Omental fat pad (tissue), 4 donors: ENCODE data around the gene CBLC. TPM values are rescaled to one million over a fixed set of nuclear protein-coding genes. Genes with fewer than 3 reads are reported as not detected.

Experiments used
- ATAC-seq: fragments of 150-250 bp; one replicate; pipeline ENCODE4 v1.9.1; 2016; ENCODE audit warnings: mild to moderate bottlenecking, moderate library complexity; ENCODE audit not compliant: low FRiP score
- DNase-seq: peaks from one replicate; pipeline ENCODE4 v3.0.0-alpha.2; 2019; ENCODE audit warnings: low spot score
- total RNA-seq, 4 donors: library from RNA; depleted of rRNA; stranded (reverse); fragments of >200 nt; gene quantifications; one replicate each; pipeline ENCODE4 v1.1.0, GENCODE V29; 2016
- TF ChIP-seq, protein P1 (sequence below), 3 donors: fragments of 450-650 bp; IDR thresholded peaks; one replicate each; pipeline ENCODE4 v1.5.1; 2016 to 2017; ENCODE audit warnings: antibody characterized with exemption in 3 of 3, mild to moderate bottlenecking in 3 of 3, moderate library complexity in 2 of 3

CBLC gene
- total RNA-seq, 4 donors from 2014 or later: 0.46 TPM; not detected in 3

DNA sequence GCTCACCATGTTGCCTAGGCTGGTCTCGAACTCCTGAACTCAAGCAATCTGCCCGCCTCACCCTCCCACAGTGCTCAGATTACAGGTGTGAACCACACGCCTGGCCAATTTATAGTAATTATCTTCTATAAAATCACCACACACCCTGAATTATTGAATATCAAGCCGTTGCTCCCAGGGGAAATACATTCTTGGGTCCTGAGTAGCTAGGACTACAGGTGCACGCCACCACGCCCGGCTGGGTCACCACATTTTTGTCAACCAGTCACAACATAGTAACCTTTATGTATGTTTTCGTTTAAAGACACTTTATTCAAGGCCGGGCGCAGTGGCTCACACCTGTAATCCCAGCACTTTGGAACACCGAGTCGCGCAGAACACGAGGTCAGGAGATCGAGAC lies 8.3 kb downstream of the CBLC start:
- ATAC-seq (no peak), DNase-seq (no peak)
- TF ChIP-seq, protein P1, sequence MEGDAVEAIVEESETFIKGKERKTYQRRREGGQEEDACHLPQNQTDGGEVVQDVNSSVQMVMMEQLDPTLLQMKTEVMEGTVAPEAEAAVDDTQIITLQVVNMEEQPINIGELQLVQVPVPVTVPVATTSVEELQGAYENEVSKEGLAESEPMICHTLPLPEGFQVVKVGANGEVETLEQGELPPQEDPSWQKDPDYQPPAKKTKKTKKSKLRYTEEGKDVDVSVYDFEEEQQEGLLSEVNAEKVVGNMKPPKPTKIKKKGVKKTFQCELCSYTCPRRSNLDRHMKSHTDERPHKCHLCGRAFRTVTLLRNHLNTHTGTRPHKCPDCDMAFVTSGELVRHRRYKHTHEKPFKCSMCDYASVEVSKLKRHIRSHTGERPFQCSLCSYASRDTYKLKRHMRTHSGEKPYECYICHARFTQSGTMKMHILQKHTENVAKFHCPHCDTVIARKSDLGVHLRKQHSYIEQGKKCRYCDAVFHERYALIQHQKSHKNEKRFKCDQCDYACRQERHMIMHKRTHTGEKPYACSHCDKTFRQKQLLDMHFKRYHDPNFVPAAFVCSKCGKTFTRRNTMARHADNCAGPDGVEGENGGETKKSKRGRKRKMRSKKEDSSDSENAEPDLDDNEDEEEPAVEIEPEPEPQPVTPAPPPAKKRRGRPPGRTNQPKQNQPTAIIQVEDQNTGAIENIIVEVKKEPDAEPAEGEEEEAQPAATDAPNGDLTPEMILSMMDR (IDR thresholded peaks at IDR 0.05): no peak

DNA sequence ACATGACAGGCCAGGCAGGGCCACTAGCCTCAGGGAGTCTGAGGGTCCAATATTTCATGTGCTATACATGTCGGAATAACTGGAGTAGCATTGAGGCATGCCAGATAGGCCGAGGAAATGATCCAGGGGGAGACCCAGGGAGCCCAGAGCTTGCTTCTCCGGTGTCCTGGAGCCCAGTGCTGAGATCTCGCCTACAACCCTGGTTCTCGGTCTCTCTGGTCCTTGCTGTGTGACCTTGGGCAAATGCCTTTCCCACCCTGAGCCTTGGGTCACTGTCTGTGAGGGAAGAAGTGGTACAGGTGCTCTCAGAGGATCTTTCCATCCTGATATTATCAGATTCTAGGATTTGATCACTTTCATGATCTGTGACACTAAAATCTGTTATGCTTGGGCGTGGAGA lies 11.3 kb downstream of the CBLC start:
- ATAC-seq (no peak), DNase-seq (no peak)
- TF ChIP-seq, protein P1 (IDR thresholded peaks at IDR 0.05): no peak

DNA sequence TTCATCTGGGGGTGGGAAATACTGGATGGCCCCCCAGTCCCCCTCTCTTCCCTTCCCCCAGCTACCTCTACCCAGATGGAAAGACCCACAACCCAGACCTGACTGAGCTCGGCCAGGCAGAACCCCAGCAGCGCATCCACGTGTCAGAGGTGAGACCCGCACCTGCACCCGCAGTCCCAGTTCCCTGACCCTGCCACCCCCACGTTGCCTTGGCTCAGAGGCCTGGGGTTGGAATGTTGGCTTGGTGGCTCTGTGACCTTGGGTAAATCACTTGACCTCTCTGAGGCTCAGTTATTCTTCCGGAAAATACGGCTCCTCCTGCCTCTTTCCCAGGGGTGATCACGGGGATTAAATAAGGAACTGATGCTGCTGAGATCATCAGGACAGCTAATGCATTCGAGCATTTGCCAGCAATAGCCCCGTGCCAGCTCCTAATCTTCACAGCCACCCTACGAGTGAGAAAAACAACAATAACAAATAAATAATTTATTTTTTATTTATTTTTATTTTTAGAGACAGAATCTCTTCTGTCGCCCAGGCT lies 12.3 kb downstream of the CBLC start:
- DNase-seq (no peak), ATAC-seq (no peak)
- TF ChIP-seq, protein P1 (IDR thresholded peaks at IDR 0.05): no peak

DNA sequence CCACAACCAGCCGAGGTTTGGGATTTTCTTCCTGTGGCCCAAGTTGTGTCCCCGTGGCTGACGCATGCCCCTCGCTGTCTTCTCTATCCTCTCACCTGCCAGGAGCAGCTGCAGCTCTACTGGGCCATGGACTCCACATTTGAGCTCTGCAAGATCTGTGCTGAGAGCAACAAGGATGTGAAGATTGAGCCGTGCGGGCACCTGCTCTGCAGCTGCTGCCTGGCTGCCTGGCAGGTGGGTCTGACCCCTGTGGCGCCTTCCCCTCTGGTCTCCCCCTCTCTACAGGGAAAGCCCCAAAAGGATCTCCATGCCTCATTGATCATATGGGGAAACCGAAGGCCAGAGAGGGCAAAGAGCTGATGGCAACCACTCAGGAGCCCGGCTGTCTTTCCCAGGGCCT lies 14.6 kb downstream of the CBLC start:
- no peak for ATAC-seq
- TF ChIP-seq, protein P1 (IDR thresholded peaks at IDR 0.05): no peak
- DNase-seq: no peak

DNA sequence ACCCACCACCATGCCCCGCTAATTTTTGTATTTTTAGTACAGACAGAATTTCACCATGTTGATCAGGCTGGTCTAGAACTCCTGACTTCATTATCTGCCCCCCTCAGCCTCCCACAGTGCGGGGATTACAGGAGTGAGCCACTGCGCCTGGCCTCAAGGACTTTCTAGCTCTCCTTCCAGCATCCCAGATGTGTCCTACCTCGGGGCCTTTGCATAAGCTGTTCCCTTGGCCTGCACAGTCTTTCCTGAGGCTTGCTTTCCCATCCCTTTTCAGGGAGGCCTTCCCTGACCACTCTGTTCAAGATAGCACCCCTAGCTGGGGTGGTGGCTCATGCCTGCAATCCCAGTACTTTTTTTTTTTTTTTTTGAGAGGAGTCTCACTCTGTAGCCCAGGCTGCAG lies 16.9 kb downstream of the CBLC start:
- DNase-seq (no peak), ATAC-seq (no peak)
- TF ChIP-seq, protein P1 (IDR thresholded peaks at IDR 0.05): no peak

DNA sequence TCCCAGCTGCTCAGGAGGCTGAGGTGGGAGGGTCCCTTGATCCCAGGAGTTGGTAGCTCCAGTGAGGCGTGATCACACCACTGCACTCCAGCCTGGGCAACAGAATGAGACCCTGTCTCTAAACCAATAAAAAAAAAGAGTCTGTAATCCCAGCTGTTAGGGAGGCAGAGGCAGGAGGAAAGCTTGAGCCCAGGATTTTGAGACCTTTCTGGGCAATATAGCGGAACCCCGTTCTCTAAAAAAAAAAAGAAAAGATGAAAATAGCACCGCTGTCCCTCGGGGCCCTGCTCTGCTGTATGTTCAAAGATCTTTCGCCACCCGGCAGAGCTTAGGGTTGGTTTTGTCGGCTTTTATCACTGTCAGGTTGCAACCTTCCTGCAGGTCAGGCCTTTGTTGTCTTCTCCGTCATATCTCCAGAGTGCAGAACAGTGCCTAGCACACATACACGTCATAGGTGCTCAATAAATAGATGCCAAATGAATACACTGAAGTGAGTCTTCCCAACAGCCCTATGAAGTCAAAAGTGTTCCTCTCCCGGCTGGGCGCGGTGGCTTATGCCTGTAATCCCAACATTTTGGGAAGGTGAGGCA lies 17.8 kb downstream of the CBLC start:
- no peak for DNase-seq
- ATAC-seq: no peak
- TF ChIP-seq, protein P1 (IDR thresholded peaks at IDR 0.05): no peak

DNA sequence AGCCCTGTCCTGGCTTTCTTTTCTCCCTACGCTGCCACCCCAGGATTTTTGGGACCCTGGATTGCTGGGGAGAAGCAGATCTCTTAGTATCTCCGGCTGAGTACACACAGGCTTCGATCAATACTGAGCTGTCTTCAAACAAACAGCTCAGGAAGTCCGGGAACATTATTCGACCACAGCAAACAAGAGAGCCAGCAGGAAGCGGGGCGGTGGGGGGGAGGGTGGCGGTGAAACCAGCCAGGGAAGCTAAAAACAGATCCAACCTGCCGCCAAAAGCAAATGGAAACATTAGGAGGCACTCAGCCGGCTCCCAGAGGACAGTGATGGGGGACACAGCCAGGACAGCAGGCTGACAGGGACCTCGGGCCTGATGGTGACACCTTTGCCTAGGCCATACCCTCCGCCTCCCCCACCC lies 19.0 kb downstream of the CBLC start:
- DNase-seq (no peak), ATAC-seq (no peak)
- TF ChIP-seq, protein P1 (IDR thresholded peaks at IDR 0.05): no peak
